Prostate gland (tissue), 2 donors: ENCODE results near the gene ARHGEF19.

Experiments
- CTCF ChIP-seq, 4 experiments: fragments of 200-600 bp in 2 of 4; fragments of 450-650 bp in 2 of 4; sonication (generic) in 2 of 4; IDR thresholded peaks; 1 replicate in 3 of 4; 2 replicates in 1 of 4; pipeline ENCODE4 v1.5.1; 2016 to 2019; ENCODE audit warnings: antibody characterized with exemption in 4 of 4, mild to moderate bottlenecking in 2 of 4, moderate library complexity in 2 of 4
- POLR2A ChIP-seq: fragments of 450-650 bp; IDR thresholded peaks from one replicate; pipeline ENCODE4 v1.6.1; 2016; ENCODE audit warnings: antibody characterized with exemption, mild to moderate bottlenecking

GRCh38 chr1:16242556-16243214 lies 30.2 kb upstream of the ARHGEF19 start:
- TF ChIP-seq CTCF (IDR thresholded peaks at IDR 0.05) = no peak
- no peak for TF ChIP-seq POLR2A
